ENCODE data around the gene HNRNPC. TPM values are rescaled to one million over a fixed set of nuclear protein-coding genes. Genes with fewer than 3 reads are reported as not detected.

Gene HNRNPC
- 676 and 818 TPM in 2 replicates for total RNA-seq

DNA sequence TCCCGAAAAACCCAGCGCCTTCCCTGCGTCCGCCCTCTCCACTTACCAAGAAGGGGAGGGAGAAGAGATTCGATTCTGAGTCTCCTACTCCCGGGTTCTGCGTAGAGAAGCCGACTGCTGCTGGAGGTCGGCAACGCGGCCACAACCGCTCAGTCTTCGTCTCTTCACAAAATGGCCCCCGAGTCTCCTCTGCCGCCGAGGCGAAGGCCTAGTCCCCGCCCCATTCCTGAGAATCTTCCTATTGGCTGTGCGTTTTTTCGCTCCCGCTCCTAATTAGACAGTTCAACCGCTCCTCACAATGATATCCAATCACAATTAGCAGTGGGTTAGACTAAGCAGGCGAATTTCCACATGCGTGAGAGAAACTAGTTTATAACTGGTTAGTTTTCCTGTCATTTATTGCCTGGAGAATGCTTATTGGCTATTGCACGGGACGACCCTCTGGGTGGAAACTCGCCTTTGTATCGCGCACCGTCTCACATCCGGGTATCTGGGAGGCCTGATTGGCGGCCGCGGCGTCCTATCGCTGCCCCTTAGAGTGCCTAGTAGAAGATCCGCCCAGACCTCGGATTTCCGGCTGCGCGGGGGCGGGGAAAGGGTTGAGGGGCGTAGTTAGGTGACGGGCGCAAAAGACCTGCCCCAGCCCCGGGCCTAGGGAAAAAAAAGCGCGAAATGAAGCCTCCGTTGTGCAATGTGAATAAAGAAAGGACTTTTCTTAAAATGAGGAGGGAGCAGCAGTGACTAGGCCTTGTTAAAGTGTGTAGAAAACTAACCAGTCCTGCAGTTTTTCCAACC, at the start of gene HNRNPC:
Gene HNRNPC (minus strand): TSS at position 191 of the 795 bp plus-strand sequence. CDS start 35,249 bp downstream, outside the sequence.

GRCh38 chr14:21279783-21280182, 10.5 kb upstream of the HNRNPC start, which contains the start of gene RPGRIP1:
Gene RPGRIP1, plus strand, starts transcription at chr14:21280083. Its CDS starts 7,894 bp downstream, at chr14:21287977.

Other genes with a start within 250 kb of the HNRNPC start
- gene NDRG2, start 244.4 kb downstream of the HNRNPC start, total RNA-seq: 0.44 and 0.75 TPM in 2 replicates
- not detected in 2 replicates for gene TPPP2, start 239.2 kb downstream of the HNRNPC start, total RNA-seq
- not detected in 2 replicates for gene RNASE13, start 234.6 kb downstream of the HNRNPC start, total RNA-seq
- not detected in 2 replicates for gene RNASE7, start 227.1 kb downstream of the HNRNPC start, total RNA-seq
- not detected in 2 replicates for gene RNASE8, start 211.6 kb downstream of the HNRNPC start, total RNA-seq
- gene ARHGEF40, start 199.1 kb downstream of the HNRNPC start, total RNA-seq: 42.8 and 43.9 TPM in 2 replicates
- gene ZNF219, start 170.8 kb downstream of the HNRNPC start, total RNA-seq: 2.2 and 2.5 TPM in 2 replicates
- not detected in 2 replicates for gene TMEM253, start 168.4 kb downstream of the HNRNPC start, total RNA-seq
- not detected in 2 replicates for gene OR5AU1, start 113.4 kb downstream of the HNRNPC start, total RNA-seq
- gene RPGRIP1, start 10.6 kb upstream of the HNRNPC start, total RNA-seq: under 0.01 TPM in 1 of 2 replicates, not detected in the other
- gene SUPT16H, start 114.6 kb upstream of the HNRNPC start, total RNA-seq: 90.4 and 129 TPM in 2 replicates
- 51.9 and 57.3 TPM in 2 replicates for gene CHD8, start 186.7 kb upstream of the HNRNPC start, total RNA-seq
- gene RAB2B, start 207.5 kb upstream of the HNRNPC start, total RNA-seq: 22.0 and 23.4 TPM in 2 replicates
- gene TOX4, start 207.8 kb upstream of the HNRNPC start, total RNA-seq: 22.7 and 34.0 TPM in 2 replicates
- 81.9 and 87.9 TPM in 2 replicates for gene METTL3, start 241.9 kb upstream of the HNRNPC start, total RNA-seq